ENCODE data around the gene DIP2B.

DIP2B gene

DNA sequence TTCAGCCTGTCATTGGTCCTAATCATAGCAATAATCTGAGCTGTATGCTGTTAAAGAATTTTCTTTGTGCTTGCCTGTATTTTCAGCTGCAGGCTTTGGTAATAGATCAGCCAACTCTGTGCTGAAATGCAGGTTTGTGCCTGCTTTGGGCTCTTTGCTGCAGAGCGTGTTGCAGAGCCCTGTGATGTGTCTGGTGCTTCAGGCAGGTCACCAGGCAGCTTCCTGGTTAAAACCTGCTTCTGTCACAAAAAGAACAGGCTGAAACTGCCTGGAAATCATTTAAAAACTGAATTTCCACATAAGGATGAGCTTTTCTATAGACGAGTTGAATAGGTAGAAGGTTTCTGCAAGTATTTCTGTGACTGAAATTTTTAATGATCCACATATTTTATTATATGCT is 3.1 kb downstream of the DIP2B start:
- TF ChIP-seq ZNF384 (IDR thresholded peaks at IDR 0.05) = no peak
- no peak for TF ChIP-seq TARDBP (IDR thresholded peaks at IDR 0.05)
- no peak for TF ChIP-seq FOXA1 (IDR thresholded peaks at IDR 0.05)
- TF ChIP-seq LEF1 (IDR thresholded peaks at IDR 0.05; ENCODE audit: borderline replicate concordance) = no peak
- TF ChIP-seq FOXK2 (IDR thresholded peaks at IDR 0.05) = no peak
- no peak for TF ChIP-seq BHLHE40 (IDR thresholded peaks at IDR 0.05; ENCODE audit: borderline replicate concordance)
- no peak for TF ChIP-seq NFRKB (IDR thresholded peaks at IDR 0.05)
- TF ChIP-seq SUZ12 (IDR thresholded peaks at IDR 0.05) = no peak
- TF ChIP-seq, protein P1, sequence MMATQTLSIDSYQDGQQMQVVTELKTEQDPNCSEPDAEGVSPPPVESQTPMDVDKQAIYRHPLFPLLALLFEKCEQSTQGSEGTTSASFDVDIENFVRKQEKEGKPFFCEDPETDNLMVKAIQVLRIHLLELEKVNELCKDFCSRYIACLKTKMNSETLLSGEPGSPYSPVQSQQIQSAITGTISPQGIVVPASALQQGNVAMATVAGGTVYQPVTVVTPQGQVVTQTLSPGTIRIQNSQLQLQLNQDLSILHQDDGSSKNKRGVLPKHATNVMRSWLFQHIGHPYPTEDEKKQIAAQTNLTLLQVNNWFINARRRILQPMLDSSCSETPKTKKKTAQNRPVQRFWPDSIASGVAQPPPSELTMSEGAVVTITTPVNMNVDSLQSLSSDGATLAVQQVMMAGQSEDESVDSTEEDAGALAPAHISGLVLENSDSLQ (IDR thresholded peaks at IDR 0.05) = no peak
- TF ChIP-seq HDGF (IDR thresholded peaks at IDR 0.05; ENCODE audit: borderline replicate concordance) = no peak
- no peak for TF ChIP-seq ELF4 (IDR thresholded peaks at IDR 0.05)
- TF ChIP-seq CTBP1 (IDR thresholded peaks at IDR 0.05; ENCODE audit: borderline replicate concordance) = no peak
- no peak for TF ChIP-seq ARNT (IDR thresholded peaks at IDR 0.05)
- ChIA-PET CTCF (interaction anchor here (1.0 kb wide), 1 partner anchor 136 kb away, joined by 3 read pairs; no protein-coding TSS in a partner anchor), POLR2A (no interaction called here)
- no peak for DNase-seq (ENCODE audit: extremely low spot score)

DNA sequence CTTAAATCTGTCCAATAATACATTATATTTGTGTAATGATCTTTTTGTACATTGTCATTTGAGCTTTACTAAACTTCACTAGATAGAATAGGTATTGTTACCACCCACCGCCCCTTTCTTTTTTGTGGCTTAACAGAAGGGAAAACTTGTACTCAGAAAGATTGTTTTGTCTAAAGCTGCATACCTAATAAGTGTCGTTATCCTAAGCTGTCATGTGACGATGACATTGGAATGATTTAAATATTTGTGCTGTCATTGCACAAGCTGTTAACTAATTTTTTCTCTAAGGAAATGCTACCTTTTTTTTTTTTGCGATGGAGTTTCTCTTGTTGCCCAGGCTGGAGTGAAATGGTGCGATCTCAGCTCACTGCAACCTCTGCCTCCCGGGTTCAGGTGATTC is 3.6 kb downstream of the DIP2B start:
- ChIA-PET POLR2A (no interaction called here), CTCF (interaction anchor here (0.6 to 1.0 kb wide), 2 partner anchors 136 to 192 kb away, joined by 3 read pairs; no protein-coding TSS in a partner anchor)
- TF ChIP-seq CTBP1 (IDR thresholded peaks at IDR 0.05; ENCODE audit: borderline replicate concordance) (no peak), ZNF384 (IDR thresholded peaks at IDR 0.05) (no peak), TARDBP (IDR thresholded peaks at IDR 0.05) (no peak), ELF4 (IDR thresholded peaks at IDR 0.05) (no peak), LEF1 (IDR thresholded peaks at IDR 0.05; ENCODE audit: borderline replicate concordance) (no peak), SUZ12 (IDR thresholded peaks at IDR 0.05) (no peak), SP1 (IDR thresholded peaks at IDR 0.05) (no peak), FOXM1 (IDR thresholded peaks at IDR 0.05; ENCODE audit: borderline replicate concordance) (no peak), NFRKB (IDR thresholded peaks at IDR 0.05) (no peak), FOXK2 (IDR thresholded peaks at IDR 0.05) (no peak)
- no peak for DNase-seq (ENCODE audit: extremely low spot score)

DNA sequence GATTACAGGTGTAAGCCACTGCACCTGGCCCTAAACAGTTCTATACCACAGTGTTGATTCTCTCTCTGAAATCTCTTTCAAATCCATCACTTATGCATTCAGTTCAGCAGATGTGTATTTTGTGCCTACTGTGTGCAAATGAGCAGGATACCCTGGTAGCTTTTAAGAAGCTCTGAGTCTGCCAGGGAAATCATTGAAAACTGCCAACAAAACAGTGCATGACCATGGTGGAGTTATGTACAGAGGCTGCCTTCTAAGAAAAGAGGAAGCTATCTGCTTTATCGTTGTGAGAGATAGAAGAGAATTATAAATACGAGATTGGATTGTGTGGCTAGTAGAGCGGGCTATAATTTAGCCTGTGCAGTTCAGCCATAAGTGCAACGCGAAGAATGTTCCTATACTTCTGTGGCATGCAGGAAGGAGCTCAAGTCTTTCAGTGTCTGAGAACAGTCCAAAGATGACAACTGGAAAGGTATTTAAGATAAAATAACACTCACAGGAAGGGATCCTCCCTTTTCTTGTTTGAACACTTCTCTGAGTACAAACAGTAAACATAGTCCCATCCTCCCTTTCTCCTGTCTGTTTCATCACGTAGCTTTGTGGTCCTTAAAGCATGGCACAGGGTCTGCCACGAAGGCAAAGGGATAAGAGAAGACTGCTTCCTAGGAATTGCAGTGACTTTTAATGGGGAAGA is 4.3 kb downstream of the DIP2B start:
- DNase-seq (ENCODE audit: extremely low spot score) = no peak
- TF ChIP-seq NFRKB (IDR thresholded peaks at IDR 0.05) (no peak), SP1 (IDR thresholded peaks at IDR 0.05) (no peak), SUZ12 (IDR thresholded peaks at IDR 0.05) (no peak), ARNT (IDR thresholded peaks at IDR 0.05) (no peak), FOXK2 (IDR thresholded peaks at IDR 0.05) (no peak), HDGF (IDR thresholded peaks at IDR 0.05; ENCODE audit: borderline replicate concordance) (no peak), ELF4 (IDR thresholded peaks at IDR 0.05) (no peak), TARDBP (IDR thresholded peaks at IDR 0.05) (no peak), CTBP1 (IDR thresholded peaks at IDR 0.05; ENCODE audit: borderline replicate concordance) (no peak), L3MBTL2 (conservative IDR thresholded peaks at IDR 0.05) (no peak), FOXA1 (IDR thresholded peaks at IDR 0.05) (no peak), FOXM1 (IDR thresholded peaks at IDR 0.05; ENCODE audit: borderline replicate concordance) (no peak), LEF1 (IDR thresholded peaks at IDR 0.05; ENCODE audit: borderline replicate concordance) (no peak), ZNF384 (IDR thresholded peaks at IDR 0.05) (no peak), BHLHE40 (IDR thresholded peaks at IDR 0.05; ENCODE audit: borderline replicate concordance) (no peak)
- TF ChIP-seq, protein P1 (IDR thresholded peaks at IDR 0.05) = no peak
- ChIA-PET CTCF (interaction anchor here (0.6 to 1.0 kb wide), 2 partner anchors 135 to 192 kb away, joined by 3 read pairs; no protein-coding TSS in a partner anchor), POLR2A (no interaction called here)

DNA sequence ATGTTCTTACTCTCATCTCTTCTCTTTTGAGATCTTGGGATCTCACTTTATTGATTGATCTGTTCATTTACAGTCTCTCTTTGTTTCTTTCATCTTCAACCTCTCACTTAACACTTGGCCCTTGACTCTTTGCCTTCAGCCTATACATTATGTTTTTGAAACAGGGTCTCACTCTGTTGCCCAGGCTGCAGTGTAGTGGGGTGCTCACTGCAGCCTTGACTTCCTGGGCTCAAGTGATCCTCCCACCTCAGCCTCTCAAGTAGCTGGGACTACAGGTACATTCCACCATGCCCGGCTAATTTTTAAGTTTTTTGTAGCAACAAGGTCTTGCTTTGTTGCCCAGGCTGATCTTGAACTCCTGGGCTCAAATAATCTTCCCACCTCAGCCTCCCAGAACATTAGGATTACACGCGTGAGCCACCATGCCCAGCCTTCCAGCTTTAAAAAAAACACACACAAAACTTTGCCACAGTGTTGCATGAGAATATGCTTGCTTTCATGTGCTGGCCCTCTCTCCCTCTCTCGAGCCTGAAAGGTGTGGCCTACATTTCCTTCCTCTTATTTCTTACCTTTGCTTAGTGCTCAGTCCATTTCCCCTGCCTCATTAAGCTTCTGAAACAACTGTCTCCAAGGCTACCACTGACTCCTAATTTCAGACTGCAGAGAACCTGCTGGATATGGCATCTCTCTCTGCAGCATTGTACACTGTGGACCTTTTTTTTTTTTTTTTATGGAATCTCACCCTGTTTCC is 9.9 kb downstream of the DIP2B start:
- TF ChIP-seq L3MBTL2 (conservative IDR thresholded peaks at IDR 0.05) (no peak), SP1 (IDR thresholded peaks at IDR 0.05) (no peak), LEF1 (IDR thresholded peaks at IDR 0.05; ENCODE audit: borderline replicate concordance) (no peak), FOXM1 (IDR thresholded peaks at IDR 0.05; ENCODE audit: borderline replicate concordance) (no peak), ZNF384 (IDR thresholded peaks at IDR 0.05) (no peak), TARDBP (IDR thresholded peaks at IDR 0.05) (no peak), FOXK2 (IDR thresholded peaks at IDR 0.05) (no peak), FOXA1 (IDR thresholded peaks at IDR 0.05) (no peak), BHLHE40 (IDR thresholded peaks at IDR 0.05; ENCODE audit: borderline replicate concordance) (no peak), NFRKB (IDR thresholded peaks at IDR 0.05) (no peak), SUZ12 (IDR thresholded peaks at IDR 0.05) (no peak), ELF4 (IDR thresholded peaks at IDR 0.05) (no peak), CTBP1 (IDR thresholded peaks at IDR 0.05; ENCODE audit: borderline replicate concordance) (no peak), HDGF (IDR thresholded peaks at IDR 0.05; ENCODE audit: borderline replicate concordance) (no peak), ARNT (IDR thresholded peaks at IDR 0.05) (no peak)
- TF ChIP-seq, protein P1 (IDR thresholded peaks at IDR 0.05) = no peak
- CTCF ChIA-PET = no interaction called here
- DNase-seq (ENCODE audit: extremely low spot score) = no peak
- POLR2A ChIA-PET = no interaction called here

DNA sequence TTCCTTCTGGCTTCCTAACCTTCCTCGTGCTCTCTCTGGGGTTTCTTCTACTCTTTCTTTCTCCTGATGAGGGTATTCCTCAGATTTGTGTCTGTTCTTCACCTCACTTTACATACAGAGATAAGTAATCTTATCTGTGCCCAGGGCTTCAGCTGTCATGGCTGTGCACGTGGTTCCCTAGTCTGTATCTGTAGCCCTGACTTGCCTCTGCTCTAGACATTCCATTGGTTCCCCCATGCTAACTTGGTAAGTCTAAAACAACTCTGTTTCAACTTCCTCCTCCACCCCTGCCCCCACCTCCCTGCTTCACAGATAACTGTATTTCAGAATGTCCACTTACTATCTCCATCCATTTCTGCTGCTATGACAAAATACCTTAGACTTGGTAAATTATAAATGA is 10.8 kb downstream of the DIP2B start:
- POLR2A ChIA-PET = no interaction called here

More for the DNA sequence above, 10.8 kb downstream of the DIP2B start:
- no peak for DNase-seq (ENCODE audit: extremely low spot score)
- CTCF ChIA-PET = interaction anchor here (0.6 kb wide), 1 partner anchor 152 kb away, joined by 3 read pairs; no protein-coding TSS in a partner anchor
- TF ChIP-seq ZNF384 (IDR thresholded peaks at IDR 0.05) = no peak
- no peak for TF ChIP-seq LEF1 (IDR thresholded peaks at IDR 0.05; ENCODE audit: borderline replicate concordance)
- no peak for TF ChIP-seq ELF4 (IDR thresholded peaks at IDR 0.05)
- TF ChIP-seq ARNT (IDR thresholded peaks at IDR 0.05) = no peak

All from HEK293T (cell line).